K562 (cell line): ENCODE results near the gene DEDD2. TPM values are rescaled to one million over a fixed set of nuclear protein-coding genes. Genes with fewer than 3 reads are reported as not detected.

Experiments used
- L3MBTL2 ChIP-seq: fragments of 450-650 bp; IDR thresholded peaks from 2 replicates; pipeline ENCODE4 v1.6.1; 2016; ENCODE audit warnings: mild to moderate bottlenecking, moderate library complexity
- REST ChIP-seq, 2 experiments: fragments of 450-650 bp; formaldehyde crosslinking in 1 of 2; IDR thresholded peaks; 2 replicates each; pipeline versions ENCODE4 v1.4.0 to v1.6.1; 2014 to 2020; ENCODE audit warnings: mild to moderate bottlenecking in 2 of 2, borderline replicate concordance in 1 of 2, low read depth in 1 of 2
- ZFPM2 ChIP-seq: fragments of 250-450 bp; sonication (Bioruptor Pico); IDR thresholded peaks from 2 replicates; pipeline ENCODE4 v1.5.1; 2022; ENCODE audit warnings: mild to moderate bottlenecking
- polyA plus RNA-seq, 8 experiments: library from polyadenylated mRNA; depleted of rRNA in 4 of 8; stranded (reverse) in 5 of 8; unstranded in 3 of 8; fragments of >200 nt; fragmentation: Nextera tagmentation in 2 of 8; fragmentation: Illumina TruSeq in 1 of 8; extraction: Ambion mirVana in 2 of 8; extraction: Trizol in 1 of 8; gene quantifications; 2 replicates each; pipeline versions ENCODE4 v1.2.1 to v1.2.3, GENCODE V29; 2011 to 2014; ENCODE audit warnings: inconsistent platforms in 1 of 8, missing spikeins in 1 of 8
- total RNA-seq, 7 experiments: library from RNA; depleted of rRNA in 6 of 7; stranded (reverse); fragments of >200 nt in 6 of 7; fragmentation: Illumina TruSeq in 2 of 7; extraction: Trizol in 2 of 7; gene quantifications; 2 replicates each; pipeline versions ENCODE4 v1.2.1 to v1.2.3, GENCODE V29; 2011 to 2021; ENCODE audit warnings: low replicate concordance in 1 of 7

The DEDD2 gene
- total and polyA plus RNA-seq, 9 of the 15 experiments (the other 6 are each of a cell fraction or from before 2014, with no cell fraction given), result 4.3 to 43.0 (median 29.2) TPM

DNA sequence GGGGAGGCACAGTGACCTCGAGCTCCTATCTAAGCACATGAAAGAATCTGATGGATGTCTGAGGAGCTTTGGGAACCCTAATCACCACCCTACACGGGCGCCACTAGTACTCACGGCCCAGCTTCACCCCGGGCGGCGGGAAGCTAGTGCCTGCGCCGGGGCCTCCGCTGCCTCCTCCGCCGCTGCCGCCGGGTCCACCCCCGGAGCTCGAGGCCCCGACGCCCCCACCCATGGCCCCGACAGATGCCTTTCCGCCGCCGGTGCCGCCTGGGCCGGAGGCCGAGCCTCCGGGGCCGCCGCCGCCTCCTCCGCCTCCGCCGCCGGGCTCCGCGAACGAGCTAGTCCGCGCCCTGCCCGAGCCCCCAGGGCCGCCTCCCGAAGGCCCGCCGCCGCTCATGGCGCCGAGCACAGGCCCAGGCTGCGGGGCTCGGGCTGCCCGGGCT is 24.6 kb upstream of the DEDD2 start (continued):
- TF ChIP-seq L3MBTL2, result no peak
- 0 out of 2 replicates have a peak, but pooled peaks have one; percentile 89 for TF ChIP-seq ZFPM2
- TF ChIP-seq REST (IDR thresholded peaks at IDR 0.05; ENCODE audit: borderline replicate concordance), result no peak
- 0 out of 2 replicates have a peak, but pooled peaks have one; percentile 12 for TF ChIP-seq REST (CRISPR knock-in tag; IDR thresholded peaks at IDR 0.05; ENCODE audit: low read depth)
- TF ChIP-seq, all 486 proteins: peak for 12
